Mucosa of rectum (tissue), 2 donors: Measurements from ENCODE around the gene FRY.

Experiments used
- H3K27ac ChIP-seq, 2 donors: one replicate each; pipeline ENCODE4 v1.7.0; 2013; ENCODE audit warnings: inconsistent platforms in 2 of 2, low read depth in 2 of 2, low read length in 2 of 2
- H3K27me3 ChIP-seq, 2 donors: one replicate each; pipeline ENCODE4 v1.7.0; 2013; ENCODE audit warnings: low read length in 2 of 2; ENCODE audit not compliant: control insufficient read depth in 2 of 2, insufficient read depth in 2 of 2
- H3K36me3 ChIP-seq, 2 donors: one replicate each; pipeline ENCODE4 v1.7.0; 2013; ENCODE audit warnings: low read length in 2 of 2; ENCODE audit not compliant: control insufficient read depth in 2 of 2, insufficient read depth in 2 of 2
- H3K4me1 ChIP-seq, 2 donors: one replicate each; pipeline ENCODE4 v1.7.0; 2013; ENCODE audit warnings: low read length in 2 of 2, mild to moderate bottlenecking in 1 of 2; ENCODE audit not compliant: control insufficient read depth in 2 of 2, insufficient read depth in 2 of 2
- H3K4me3 ChIP-seq, 2 donors: one replicate each; pipeline ENCODE4 v1.7.0; 2013; ENCODE audit warnings: low read length in 2 of 2
- H3K9ac ChIP-seq, 2 donors: one replicate each; pipeline ENCODE4 v1.7.0; 2013; ENCODE audit warnings: low read length in 2 of 2, low read depth in 1 of 2, mild to moderate bottlenecking in 1 of 2
- H3K9me3 ChIP-seq, 2 donors: one replicate each; pipeline ENCODE4 v1.7.0; 2013; ENCODE audit warnings: low read length in 2 of 2; ENCODE audit not compliant: control insufficient read depth in 2 of 2
- donor health status: healthy.
- donor health status: Normal muscosa, but diverticular disease.

The FRY gene

DNA sequence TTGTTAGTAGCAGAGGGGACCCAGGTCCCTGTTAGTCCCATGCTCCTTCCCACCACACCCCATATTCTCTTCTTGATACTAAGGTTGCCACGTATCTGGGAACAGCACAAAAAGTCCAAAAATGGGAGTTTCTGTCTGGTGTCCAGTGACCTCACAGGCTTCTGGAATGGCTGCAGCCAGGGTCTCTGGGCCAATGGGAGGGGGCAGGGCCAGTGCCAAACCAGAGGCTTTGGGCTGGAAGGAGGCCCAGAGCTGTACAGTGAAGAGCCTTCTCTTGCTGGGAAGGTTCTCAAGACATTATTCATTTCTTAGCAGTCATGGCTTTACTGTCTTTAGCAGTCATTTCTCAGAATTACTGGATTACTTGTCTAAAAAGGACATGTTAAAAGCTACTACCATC is 119.2 kb downstream of the FRY start:
- H3K27ac ChIP-seq, result peak overlapping the region in 1 of 2 donors; percentile 19
- H3K9me3 ChIP-seq, result no peaks in the 10 kb centered on the region
- no peak overlapping the region for H3K4me3 ChIP-seq
- no peak overlapping the region for H3K9ac ChIP-seq
- H3K36me3 ChIP-seq, result no peaks in the 10 kb centered on the region
- H3K4me1 ChIP-seq, result no peaks in the 10 kb centered on the region
- no peaks in the 10 kb centered on the region for H3K27me3 ChIP-seq

- H3K27ac ChIP-seq, result no peak overlapping the region
- H3K36me3 ChIP-seq, result no peaks in the 10 kb centered on the region
- no peaks in the 10 kb centered on the region for H3K4me1 ChIP-seq
- H3K4me3 ChIP-seq, result no peak overlapping the region
- no peaks in the 10 kb centered on the region for H3K9me3 ChIP-seq
- no peaks in the 10 kb centered on the region for H3K27me3 ChIP-seq
- H3K9ac ChIP-seq, result no peak overlapping the region
Observed at GRCh38 chr13:32151240-32151639, 119.7 kb downstream of the FRY start.

- Histone ChIP-seq H3K36me3 (no peaks in the 10 kb centered on the region), H3K9ac (no peak overlapping the region), H3K27ac (no peak overlapping the region), H3K27me3 (no peaks in the 10 kb centered on the region), H3K9me3 (no peaks in the 10 kb centered on the region), H3K4me3 (no peak overlapping the region), H3K4me1 (no peaks in the 10 kb centered on the region)
Observed at GRCh38 chr13:32153056-32153455, 121.5 kb downstream of the FRY start.

DNA sequence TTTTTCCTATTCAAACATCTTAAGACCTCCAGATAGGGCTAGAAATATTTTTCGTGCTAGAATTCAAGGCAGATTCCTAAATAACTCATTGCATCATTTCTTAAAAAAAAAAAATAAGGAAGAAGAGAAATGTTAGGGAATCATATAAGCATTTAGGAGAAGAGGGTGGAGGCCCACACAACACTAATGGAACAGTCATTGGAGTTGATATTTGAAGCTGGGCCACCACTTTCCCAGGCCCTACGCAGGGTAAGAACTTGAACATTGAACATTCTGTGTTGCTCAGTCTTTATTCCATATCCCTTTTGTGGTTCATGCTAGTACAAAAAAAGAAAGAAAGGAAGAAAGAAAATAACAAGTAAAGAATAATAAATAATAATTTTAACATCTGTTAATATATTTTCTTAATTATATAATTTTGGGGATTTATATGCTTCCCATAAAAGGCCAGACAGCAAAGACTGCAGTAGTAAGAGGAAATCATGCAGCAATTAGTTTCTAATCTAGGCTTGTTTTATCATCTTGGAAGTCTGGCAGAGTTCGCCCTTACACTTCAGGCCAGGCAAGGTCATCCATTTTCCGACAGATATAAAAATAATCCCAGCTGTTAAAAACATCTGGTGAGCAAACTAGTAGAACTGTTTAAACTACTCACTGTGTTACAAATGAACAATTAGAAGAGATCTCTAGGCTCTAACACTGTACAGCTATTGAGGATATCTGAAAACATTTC is 127.7 kb downstream of the FRY start:
- no peak overlapping the region for H3K9ac ChIP-seq
- no peaks in the 10 kb centered on the region for H3K9me3 ChIP-seq
- H3K27ac ChIP-seq, result no peak overlapping the region
- H3K27me3 ChIP-seq, result no peaks in the 10 kb centered on the region
- no peaks in the 10 kb centered on the region for H3K36me3 ChIP-seq
- H3K4me1 ChIP-seq, result no peaks in the 10 kb centered on the region
- H3K4me3 ChIP-seq, result no peak overlapping the region

GRCh38 chr13:32162395-32163005 is 130.9 kb downstream of the FRY start:
- no peak overlapping the region for H3K4me3 ChIP-seq
- H3K4me1 ChIP-seq, result no peaks in the 10 kb centered on the region
- H3K36me3 ChIP-seq, result no peaks in the 10 kb centered on the region
- no peak overlapping the region for H3K9ac ChIP-seq
- H3K27me3 ChIP-seq, result no peaks in the 10 kb centered on the region
- no peak overlapping the region for H3K27ac ChIP-seq
- no peaks in the 10 kb centered on the region for H3K9me3 ChIP-seq

- no peaks in the 10 kb centered on the region for H3K27me3 ChIP-seq
- no peak overlapping the region for H3K4me3 ChIP-seq
- H3K9ac ChIP-seq, result no peak overlapping the region
- no peaks in the 10 kb centered on the region for H3K4me1 ChIP-seq
- no peaks in the 10 kb centered on the region for H3K9me3 ChIP-seq
- H3K36me3 ChIP-seq, result no peaks in the 10 kb centered on the region
- H3K27ac ChIP-seq, result no peak overlapping the region
Observed at GRCh38 chr13:32164622-32165268, 133.2 kb downstream of the FRY start.

- H3K27ac ChIP-seq, result no peak overlapping the region
- H3K9me3 ChIP-seq, result no peaks in the 10 kb centered on the region
- no peaks in the 10 kb centered on the region for H3K36me3 ChIP-seq
- H3K4me1 ChIP-seq, result no peaks in the 10 kb centered on the region
- no peak overlapping the region for H3K4me3 ChIP-seq
- no peak overlapping the region for H3K9ac ChIP-seq
- H3K27me3 ChIP-seq, result no peaks in the 10 kb centered on the region
Observed at GRCh38 chr13:32165796-32166195, 134.2 kb downstream of the FRY start.

GRCh38 chr13:32168131-32168530 is 136.6 kb downstream of the FRY start:
- Histone ChIP-seq H3K27me3 (no peaks in the 10 kb centered on the region), H3K4me3 (no peak overlapping the region), H3K9ac (no peak overlapping the region), H3K27ac (no peak overlapping the region), H3K9me3 (no peaks in the 10 kb centered on the region), H3K36me3 (no peaks in the 10 kb centered on the region), H3K4me1 (no peaks in the 10 kb centered on the region)

- Histone ChIP-seq H3K27me3 (no peaks in the 10 kb centered on the region), H3K9ac (no peak overlapping the region), H3K27ac (no peak overlapping the region), H3K9me3 (no peaks in the 10 kb centered on the region), H3K4me1 (no peaks in the 10 kb centered on the region), H3K36me3 (no peaks in the 10 kb centered on the region), H3K4me3 (no peak overlapping the region)
Observed at GRCh38 chr13:32170841-32171240, 139.3 kb downstream of the FRY start.

GRCh38 chr13:32173881-32174280 is 142.3 kb downstream of the FRY start:
- Histone ChIP-seq H3K27ac (no peak overlapping the region), H3K4me1 (no peaks in the 10 kb centered on the region), H3K4me3 (no peak overlapping the region), H3K9me3 (no peaks in the 10 kb centered on the region), H3K36me3 (no peaks in the 10 kb centered on the region), H3K9ac (no peak overlapping the region), H3K27me3 (no peaks in the 10 kb centered on the region)
